IMR-90 (cell line): ENCODE results near the gene UBE2QL1. TPM values are rescaled to one million over a fixed set of nuclear protein-coding genes. Genes with fewer than 3 reads are reported as not detected.

Experiments
- ATAC-seq: fragments of 200-7000 bp; cut with Tn5 transposase; 2 replicates; pipeline ENCODE4 v1.9.1; 2020; ENCODE audit warnings: low read depth, mild to moderate bottlenecking, moderate library complexity
- BruUV-seq: library from RNA; stranded (reverse); fragments of 400-500 nt; replicated peaks from 2 replicates; lab custom pipeline; 2021; lab: Mats Ljungman, UMichigan
- CTCF ChIA-PET: fragments of 300-600 bp; formaldehyde crosslinking; extraction: SDS; loops from one replicate; lab custom pipeline; 2021; ENCODE audit warnings: antibody characterized with exemption; lab: Yijun Ruan, JAX
- POLR2A ChIA-PET: fragments of 300-600 bp; sonication (Branson Sonifier 250); formaldehyde crosslinking; loops from one replicate; lab custom pipeline; 2022; ENCODE audit warnings: antibody characterized with exemption; ENCODE audit not compliant: unreplicated experiment; lab: Charles Lee
- DNase-seq: peaks from one replicate; pipeline ENCODE4 v3.0.0; 2013
- H2AFZ ChIP-seq: replicated peaks from 2 replicates; pipeline ENCODE3; 2013; ENCODE audit warnings: low read length, mild to moderate bottlenecking; ENCODE audit not compliant: poor library complexity
- H2AK5ac ChIP-seq: 2 replicates; pipeline ENCODE4 v1.6.1; 2013; ENCODE audit warnings: low read depth, low read length, inconsistent platforms
- H2AK9ac ChIP-seq: replicated peaks from 2 replicates; pipeline ENCODE3; 2013; ENCODE audit warnings: mild to moderate bottlenecking, low read depth, low read length, moderate library complexity; ENCODE audit not compliant: poor library complexity
- H2BK120ac ChIP-seq: 2 replicates; pipeline ENCODE4 v1.6.1; 2013; ENCODE audit warnings: low read depth, low read length, inconsistent platforms
- H2BK15ac ChIP-seq: 3 replicates; pipeline ENCODE4 v1.6.1; 2013; ENCODE audit warnings: low read depth, low read length, inconsistent platforms
- H2BK20ac ChIP-seq: 2 replicates; pipeline ENCODE4 v1.6.1; 2013; ENCODE audit warnings: low read depth, mild to moderate bottlenecking, inconsistent platforms, low read length, moderate library complexity
- H2BK5ac ChIP-seq: 2 replicates; pipeline ENCODE4 v1.6.1; 2013; ENCODE audit warnings: mild to moderate bottlenecking, low read depth, low read length, inconsistent platforms; ENCODE audit not compliant: poor library complexity, severe bottlenecking
- H3K14ac ChIP-seq: replicated peaks from 2 replicates; pipeline ENCODE4 v1.6.1; 2013; ENCODE audit warnings: low read depth, low read length, inconsistent platforms
- H3K18ac ChIP-seq: 2 replicates; pipeline ENCODE4 v1.6.1; 2013; ENCODE audit warnings: low read depth, low read length, control low read depth
- H3K23ac ChIP-seq: 2 replicates; pipeline ENCODE4 v1.6.1; 2013; ENCODE audit warnings: low read depth, low read length, inconsistent platforms
- H3K27ac ChIP-seq: 2 replicates; pipeline ENCODE4 v1.5.1; 2013; ENCODE audit warnings: mild to moderate bottlenecking, control low read depth, low read length; ENCODE audit not compliant: insufficient read depth
- H3K27me3 ChIP-seq: 2 replicates; pipeline ENCODE4 v1.6.1; 2013; ENCODE audit warnings: low read length; ENCODE audit not compliant: control insufficient read depth, insufficient read depth
- H3K36me3 ChIP-seq: 2 replicates; pipeline ENCODE4 v1.6.1; 2013; ENCODE audit warnings: low read length, mixed read lengths; ENCODE audit not compliant: control insufficient read depth, insufficient read depth
- H3K4ac ChIP-seq: 2 replicates; pipeline ENCODE4 v1.6.1; 2013; ENCODE audit warnings: low read depth, low read length, inconsistent platforms
- H3K4me1 ChIP-seq: 2 replicates; pipeline ENCODE4 v1.6.1; 2013; ENCODE audit warnings: low read length, mixed read lengths; ENCODE audit not compliant: control insufficient read depth, insufficient read depth
- H3K4me2 ChIP-seq: 2 replicates; pipeline ENCODE4 v1.6.1; 2013; ENCODE audit warnings: low read depth, mild to moderate bottlenecking, control low read depth, low read length, moderate library complexity
- H3K4me3 ChIP-seq: 2 replicates; pipeline ENCODE4 v1.5.1; 2013; ENCODE audit warnings: low read depth, mild to moderate bottlenecking, control low read depth, low read length, moderate library complexity; ENCODE audit not compliant: insufficient read depth
- H3K56ac ChIP-seq: 2 replicates; pipeline ENCODE4 v1.6.1; 2013; ENCODE audit warnings: low read length, inconsistent platforms; ENCODE audit not compliant: insufficient read depth; ENCODE audit errors: extremely low read depth
- H3K79me1 ChIP-seq, 2 experiments: 2 replicates each; pipeline ENCODE4 v1.6.1; 2013; ENCODE audit warnings: low read length in 2 of 2, inconsistent platforms in 1 of 2, low read depth in 1 of 2
- H3K9ac ChIP-seq: 2 replicates; pipeline ENCODE4 v1.6.1; 2013; ENCODE audit warnings: low read depth, low read length, control low read depth
- H3K9me1 ChIP-seq: 2 replicates; pipeline ENCODE4 v1.6.1; 2013; ENCODE audit warnings: low read length, inconsistent platforms; ENCODE audit not compliant: insufficient read depth
- H3K9me3 ChIP-seq: 2 replicates; pipeline ENCODE4 v1.6.1; 2013; ENCODE audit warnings: low read length; ENCODE audit not compliant: control insufficient read depth, insufficient read depth
- H4K20me1 ChIP-seq: 2 replicates; pipeline ENCODE4 v1.6.1; 2013; ENCODE audit warnings: low read length, inconsistent platforms; ENCODE audit not compliant: insufficient read depth
- H4K5ac ChIP-seq: 2 replicates; pipeline ENCODE4 v1.6.1; 2013; ENCODE audit warnings: mild to moderate bottlenecking, low read depth, low read length, control low read depth
- H4K8ac ChIP-seq, 2 experiments: 2 replicates each; pipeline ENCODE4 v1.6.1; 2013; ENCODE audit warnings: low read depth in 2 of 2, low read length in 2 of 2, control low read depth in 1 of 2, inconsistent platforms in 1 of 2
- H4K91ac ChIP-seq: 2 replicates; pipeline ENCODE4 v1.6.1; 2013; ENCODE audit warnings: low read depth, low read length, inconsistent platforms; ENCODE audit not compliant: insufficient read depth
- BHLHE40 ChIP-seq: fragments of 150-350 bp; IDR thresholded peaks from 2 replicates; pipeline ENCODE4 v1.6.1; 2016; ENCODE audit warnings: mild to moderate bottlenecking, low read depth, low read length
- CEBPB ChIP-seq: IDR thresholded peaks from 2 replicates; pipeline ENCODE4 v1.6.1; 2012; ENCODE audit warnings: low read depth, low read length, improper control_type of control experiment
- CHD1 ChIP-seq: IDR thresholded peaks from 2 replicates; pipeline ENCODE4 v1.6.1; 2012; ENCODE audit warnings: low read depth, low read length, improper control_type of control experiment
- FOS ChIP-seq: fragments of 150-350 bp; IDR thresholded peaks from 2 replicates; pipeline ENCODE4 v1.6.1; 2016; ENCODE audit warnings: low read depth, low read length
- MAFK ChIP-seq: IDR thresholded peaks from 2 replicates; pipeline ENCODE4 v1.6.1; 2012; ENCODE audit warnings: low read depth, low read length, improper control_type of control experiment
- MAZ ChIP-seq: IDR thresholded peaks from 2 replicates; pipeline ENCODE4 v1.6.1; 2012; ENCODE audit warnings: low read depth, mild to moderate bottlenecking, low read length, improper control_type of control experiment, moderate library complexity, borderline replicate concordance
- MXI1 ChIP-seq: IDR thresholded peaks from 2 replicates; pipeline ENCODE4 v1.6.1; 2012; ENCODE audit warnings: low read depth, mild to moderate bottlenecking, low read length, moderate library complexity, borderline replicate concordance
- NFE2L2 ChIP-seq: fragments of 150-350 bp; IDR thresholded peaks from 2 replicates; pipeline ENCODE4 v1.6.1; 2016; ENCODE audit warnings: low read depth, mild to moderate bottlenecking, low read length
- POLR2A ChIP-seq: IDR thresholded peaks from 2 replicates; pipeline ENCODE4 v1.6.1; 2012; ENCODE audit warnings: mild to moderate bottlenecking, low read depth, low read length
- RAD21 ChIP-seq: IDR thresholded peaks from 2 replicates; pipeline ENCODE4 v1.6.1; 2012; ENCODE audit warnings: low read length, improper control_type of control experiment
- RCOR1 ChIP-seq: IDR thresholded peaks from 2 replicates; pipeline ENCODE4 v1.6.1; 2012; ENCODE audit warnings: mild to moderate bottlenecking, low read length, improper control_type of control experiment; ENCODE audit not compliant: insufficient replicate concordance
- RFX5 ChIP-seq: IDR thresholded peaks from 2 replicates; pipeline ENCODE4 v1.8.0; 2012; ENCODE audit warnings: low read depth, mild to moderate bottlenecking, low read length, moderate library complexity
- SMC3 ChIP-seq: fragments of 150-350 bp; IDR thresholded peaks from 2 replicates; pipeline ENCODE4 v1.6.1; 2016; ENCODE audit warnings: low read depth, mild to moderate bottlenecking, antibody characterized with exemption, low read length, moderate library complexity
- whole genome bisulfite sequencing, 2 experiments: methylation state at CpG; one replicate each; pipeline versions ENCODE4 v1.1.5 to v1.1.7; 2013; ENCODE audit warnings: missing lambda C conversion rate in 2 of 2; ENCODE audit not compliant: insufficient read length in 1 of 2; ENCODE audit errors: extremely low coverage in 2 of 2; 5-methylcytosine and 5-hydroxymethylcytosine counted together
- dilution Hi-C: fragments of 300-500 bp; cut with HindIII; formaldehyde crosslinking; loops from one replicate; pipeline ENCODE4 v1.14.3; 2018; ENCODE audit warnings: low sequenced_read_pairs; ENCODE audit not compliant: unreplicated experiment
- in situ Hi-C: fragments of 300-500 bp; cut with MboI; formaldehyde crosslinking; loops from 3 replicates; pipeline ENCODE4 v1.14.3; 2019; ENCODE audit warnings: low sequenced_read_pairs, inconsistent platforms, mixed read lengths
- intact Hi-C: fragments of 100-400 bp; cut with micrococcal nuclease; formaldehyde crosslinking; loops from 2 replicates; pipeline ENCODE4 v1.10.0; 2022
- polyA plus RNA-seq, 3 experiments: library from polyadenylated mRNA; depleted of rRNA; stranded (reverse); fragments of >200 nt; gene quantifications; 2 replicates each; pipeline ENCODE4 v1.2.3, GENCODE V29; 2012; ENCODE audit warnings: low replicate concordance in 1 of 3
- total RNA-seq: library from RNA; depleted of rRNA; stranded (reverse); fragments of >200 nt; gene quantifications from 2 replicates; pipeline ENCODE4 v1.2.3, GENCODE V29; 2012
- TF ChIP-seq, protein P1 (sequence below): conservative IDR thresholded peaks from 2 replicates; pipeline ENCODE4 v1.5.1; 2012; ENCODE audit warnings: mild to moderate bottlenecking, low read depth, low read length, improper control_type of control experiment
- TF ChIP-seq, protein P2 (sequence below): fragments of 150-350 bp; IDR thresholded peaks from 2 replicates; pipeline ENCODE4 v1.6.1; 2016; ENCODE audit warnings: low read depth, mild to moderate bottlenecking, low read length, moderate library complexity, borderline replicate concordance
- TF ChIP-seq, protein P3 (sequence below): fragments of 150-350 bp; IDR thresholded peaks from 2 replicates; pipeline ENCODE4 v1.6.1; 2017; ENCODE audit warnings: mild to moderate bottlenecking, antibody characterized with exemption, low read length, low read depth

UBE2QL1 gene
- total and polyA plus RNA-seq, 2 of the 4 experiments (the other 2 are of a cell fraction), result not detected

DNA sequence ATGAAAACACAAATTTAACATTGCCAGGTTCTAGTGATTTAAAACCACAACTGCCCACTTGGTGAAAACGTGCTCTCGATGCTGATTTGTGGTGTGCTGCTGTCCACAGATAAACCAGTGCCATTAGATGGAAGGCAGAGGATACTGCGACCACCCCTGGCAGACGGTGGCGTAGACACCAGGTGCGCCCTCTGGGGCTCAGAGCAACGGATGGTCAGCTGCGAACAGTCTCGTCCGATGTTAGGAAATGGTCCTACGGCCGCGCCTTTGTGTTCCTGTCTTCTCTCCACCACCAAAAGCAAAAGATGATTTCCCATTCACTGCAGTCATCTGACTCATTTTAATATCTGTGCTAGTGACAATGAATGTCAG, 43.2 kb downstream of the UBE2QL1 start:
- Histone ChIP-seq H3K14ac (no peak overlapping the region), H3K4me2 (no peak overlapping the region), H2BK20ac (no peak overlapping the region), H4K91ac (no peak overlapping the region), H4K8ac (no peak overlapping the region), H3K27me3 (no peaks in the 10 kb centered on the region), H2AFZ (no peak overlapping the region), H2BK15ac (no peak overlapping the region), H3K9me3 (no peaks in the 10 kb centered on the region), H3K18ac (no peak overlapping the region), H3K23ac (no peak overlapping the region), H2AK5ac (no peak overlapping the region), H2AK9ac (no peak overlapping the region), H3K27ac (no peak overlapping the region), H3K4me3 (no peak overlapping the region), H2BK120ac (no peak overlapping the region), H3K9me1 (no peaks in the 10 kb centered on the region), H3K4ac (no peak overlapping the region), H4K20me1 (no peaks in the 10 kb centered on the region), H2BK5ac (no peak overlapping the region), H3K4me1 (no peaks in the 10 kb centered on the region), H3K9ac (no peak overlapping the region), H3K79me1 (no peaks in the 10 kb centered on the region), H3K56ac (no peak overlapping the region), H4K5ac (no peak overlapping the region), H3K36me3 (no peaks in the 10 kb centered on the region)
- intact Hi-C loops, result no loop called here
- in situ Hi-C loops, result no loop called here
- dilution Hi-C loops, result no loop called here
- DNase-seq (no peak), ATAC-seq (no peak)
- 76% methylated on average over 10 of the region's 13 CpGs; no CpG with 5 or more reads in 1 of the 2 experiments for WGBS, 2 experiments
- CTCF ChIA-PET, result no interaction called here
- POLR2A ChIA-PET, result no interaction called here
- no TSS peak for BruUV-seq
- TF ChIP-seq MAZ (no peak), POLR2A (no peak), CHD1 (no peak), MXI1 (no peak), NFE2L2 (no peak), BHLHE40 (no peak), MAFK (no peak), FOS (no peak), RCOR1 (no peak), SMC3 (no peak), CEBPB (no peak), RAD21 (no peak), RFX5 (no peak)
- TF ChIP-seq, protein P1, sequence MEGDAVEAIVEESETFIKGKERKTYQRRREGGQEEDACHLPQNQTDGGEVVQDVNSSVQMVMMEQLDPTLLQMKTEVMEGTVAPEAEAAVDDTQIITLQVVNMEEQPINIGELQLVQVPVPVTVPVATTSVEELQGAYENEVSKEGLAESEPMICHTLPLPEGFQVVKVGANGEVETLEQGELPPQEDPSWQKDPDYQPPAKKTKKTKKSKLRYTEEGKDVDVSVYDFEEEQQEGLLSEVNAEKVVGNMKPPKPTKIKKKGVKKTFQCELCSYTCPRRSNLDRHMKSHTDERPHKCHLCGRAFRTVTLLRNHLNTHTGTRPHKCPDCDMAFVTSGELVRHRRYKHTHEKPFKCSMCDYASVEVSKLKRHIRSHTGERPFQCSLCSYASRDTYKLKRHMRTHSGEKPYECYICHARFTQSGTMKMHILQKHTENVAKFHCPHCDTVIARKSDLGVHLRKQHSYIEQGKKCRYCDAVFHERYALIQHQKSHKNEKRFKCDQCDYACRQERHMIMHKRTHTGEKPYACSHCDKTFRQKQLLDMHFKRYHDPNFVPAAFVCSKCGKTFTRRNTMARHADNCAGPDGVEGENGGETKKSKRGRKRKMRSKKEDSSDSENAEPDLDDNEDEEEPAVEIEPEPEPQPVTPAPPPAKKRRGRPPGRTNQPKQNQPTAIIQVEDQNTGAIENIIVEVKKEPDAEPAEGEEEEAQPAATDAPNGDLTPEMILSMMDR, result no peak
- TF ChIP-seq, protein P2, sequence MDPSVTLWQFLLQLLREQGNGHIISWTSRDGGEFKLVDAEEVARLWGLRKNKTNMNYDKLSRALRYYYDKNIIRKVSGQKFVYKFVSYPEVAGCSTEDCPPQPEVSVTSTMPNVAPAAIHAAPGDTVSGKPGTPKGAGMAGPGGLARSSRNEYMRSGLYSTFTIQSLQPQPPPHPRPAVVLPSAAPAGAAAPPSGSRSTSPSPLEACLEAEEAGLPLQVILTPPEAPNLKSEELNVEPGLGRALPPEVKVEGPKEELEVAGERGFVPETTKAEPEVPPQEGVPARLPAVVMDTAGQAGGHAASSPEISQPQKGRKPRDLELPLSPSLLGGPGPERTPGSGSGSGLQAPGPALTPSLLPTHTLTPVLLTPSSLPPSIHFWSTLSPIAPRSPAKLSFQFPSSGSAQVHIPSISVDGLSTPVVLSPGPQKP, result no peak
- TF ChIP-seq, protein P3, sequence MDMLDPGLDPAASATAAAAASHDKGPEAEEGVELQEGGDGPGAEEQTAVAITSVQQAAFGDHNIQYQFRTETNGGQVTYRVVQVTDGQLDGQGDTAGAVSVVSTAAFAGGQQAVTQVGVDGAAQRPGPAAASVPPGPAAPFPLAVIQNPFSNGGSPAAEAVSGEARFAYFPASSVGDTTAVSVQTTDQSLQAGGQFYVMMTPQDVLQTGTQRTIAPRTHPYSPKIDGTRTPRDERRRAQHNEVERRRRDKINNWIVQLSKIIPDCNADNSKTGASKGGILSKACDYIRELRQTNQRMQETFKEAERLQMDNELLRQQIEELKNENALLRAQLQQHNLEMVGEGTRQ, result no peak
